CD14-positive monocyte (primary cell): ENCODE data around the gene TSSK6. TPM values are rescaled to one million over a fixed set of nuclear protein-coding genes. Genes with fewer than 3 reads are reported as not detected.

Source experiments
- DNase-seq, 3 donors: peaks; one replicate each; pipeline ENCODE4 v3.0.0-alpha.2; 2011 to 2022
- H2AFZ ChIP-seq: 2 replicates; pipeline ENCODE4 v1.6.0; 2012; ENCODE audit warnings: mild to moderate bottlenecking, low read depth, low read length, inconsistent platforms; ENCODE audit not compliant: insufficient read depth, poor library complexity, severe bottlenecking
- H3K27ac ChIP-seq, 2 donors: 1 replicate in 1 of 2; 2 replicates in 1 of 2; pipeline ENCODE4 v1.5.1; 2012 to 2013; ENCODE audit warnings: low read length in 2 of 2, control low read depth in 1 of 2, inconsistent platforms in 1 of 2, low read depth in 1 of 2, mild to moderate bottlenecking in 1 of 2
- H3K27me3 ChIP-seq, 2 donors: one replicate each; pipeline versions ENCODE4 v1.6.0 to v1.6.1; 2011 to 2013; ENCODE audit warnings: low read length in 2 of 2; ENCODE audit not compliant: control insufficient read depth in 2 of 2, insufficient read depth in 2 of 2
- H3K36me3 ChIP-seq, 2 donors: replicated peaks in 1 of 2; 1 replicate in 1 of 2; 2 replicates in 1 of 2; pipeline versions ENCODE4 v1.5.1 to v1.6.1; 2012 to 2013; ENCODE audit warnings: low read length in 2 of 2, control low read depth in 1 of 2, inconsistent platforms in 1 of 2, mild to moderate bottlenecking in 1 of 2; ENCODE audit not compliant: insufficient read depth in 2 of 2, control insufficient read depth in 1 of 2
- H3K4me1 ChIP-seq, 2 donors: 1 replicate in 1 of 2; 2 replicates in 1 of 2; pipeline versions ENCODE4 v1.5.1 to v1.6.1; 2012 to 2013; ENCODE audit warnings: low read length in 2 of 2, control low read depth in 1 of 2, inconsistent platforms in 1 of 2, mild to moderate bottlenecking in 1 of 2, moderate library complexity in 1 of 2; ENCODE audit not compliant: insufficient read depth in 2 of 2, control insufficient read depth in 1 of 2
- H3K4me2 ChIP-seq: replicated peaks from 2 replicates; pipeline ENCODE3; 2012; ENCODE audit warnings: low read length, moderate library complexity, mild to moderate bottlenecking; ENCODE audit not compliant: poor library complexity, severe bottlenecking; ENCODE audit errors: extremely low read depth
- H3K4me3 ChIP-seq, 3 experiments: fragments of 200-600 bp in 1 of 3; sonication (generic) in 1 of 3; replicated peaks in 1 of 3; 1 replicate in 2 of 3; 2 replicates in 1 of 3; pipeline ENCODE4 v1.5.1; 2011 to 2013; ENCODE audit warnings: low read length in 3 of 3, mild to moderate bottlenecking in 3 of 3, control low read depth in 2 of 3, low read depth in 2 of 3, inconsistent platforms in 1 of 3, moderate library complexity in 1 of 3
- H3K79me2 ChIP-seq: 2 replicates; pipeline ENCODE4 v1.6.0; 2012; ENCODE audit warnings: mild to moderate bottlenecking, control low read depth, inconsistent platforms, low read length, moderate library complexity; ENCODE audit not compliant: insufficient read depth
- H3K9ac ChIP-seq: 2 replicates; pipeline ENCODE4 v1.6.0; 2017; ENCODE audit warnings: low read length, mild to moderate bottlenecking; ENCODE audit not compliant: insufficient read depth, poor library complexity, severe bottlenecking
- H3K9me3 ChIP-seq, 2 donors: replicated peaks in 1 of 2; 1 replicate in 1 of 2; 2 replicates in 1 of 2; pipeline versions ENCODE4 v1.5.1 to v1.6.1; 2012 to 2013; ENCODE audit warnings: low read length in 2 of 2, control low read depth in 1 of 2; ENCODE audit not compliant: control insufficient read depth in 1 of 2, insufficient read depth in 1 of 2
- H4K20me1 ChIP-seq: 2 replicates; pipeline ENCODE4 v1.6.0; 2012; ENCODE audit warnings: mild to moderate bottlenecking, low read length, control low read depth, moderate library complexity; ENCODE audit not compliant: insufficient read depth
- H3K27ac Mint-ChIP-seq, 7 donors: one replicate each; pipeline ENCODE4 v1.8.0; 2020; ENCODE audit warnings: mild to moderate bottlenecking in 7 of 7, mixed read lengths in 7 of 7, moderate library complexity in 6 of 7, inconsistent platforms in 2 of 7
- H3K27me3 Mint-ChIP-seq, 3 donors: one replicate each; pipeline ENCODE4 v1.8.0; 2021 to 2022; ENCODE audit warnings: low read depth in 3 of 3, mild to moderate bottlenecking in 3 of 3, mixed read lengths in 3 of 3, moderate library complexity in 3 of 3, inconsistent platforms in 1 of 3
- H3K36me3 Mint-ChIP-seq, 2 donors: one replicate each; pipeline ENCODE4 v1.8.0; 2020; ENCODE audit warnings: mixed read lengths in 2 of 2, inconsistent platforms in 1 of 2, mild to moderate bottlenecking in 1 of 2
- H3K4me1 Mint-ChIP-seq: one replicate; pipeline ENCODE4 v1.8.0; 2020; ENCODE audit warnings: mild to moderate bottlenecking, mixed read lengths
- H3K4me3 Mint-ChIP-seq, 2 donors: one replicate each; pipeline ENCODE4 v1.8.0; 2020; ENCODE audit warnings: mild to moderate bottlenecking in 2 of 2, mixed read lengths in 2 of 2, moderate library complexity in 1 of 2
- H3K9me3 Mint-ChIP-seq, 7 donors: one replicate each; pipeline ENCODE4 v1.8.0; 2020 to 2022; ENCODE audit warnings: mixed read lengths in 7 of 7, mild to moderate bottlenecking in 6 of 7, moderate library complexity in 6 of 7, inconsistent platforms in 2 of 7
- WGBS: methylation state at CpG from one replicate; pipeline ENCODE4 v1.1.5; 2013; ENCODE audit warnings: missing lambda C conversion rate; ENCODE audit not compliant: insufficient coverage; 5-methylcytosine and 5-hydroxymethylcytosine counted together
- intact Hi-C, 2 donors: fragments of 100-400 bp; cut with micrococcal nuclease; formaldehyde crosslinking; loops; one replicate each; pipeline versions ENCODE4 v1.15.0 to v1.15.1; 2023
- polyA plus RNA-seq, 3 donors: library from polyadenylated mRNA; depleted of rRNA in 1 of 3; unstranded in 2 of 3; stranded (reverse) in 1 of 3; fragments of 300-500 nt in 2 of 3; fragments of >200 nt in 1 of 3; fragmentation: Illumina TruSeq in 2 of 3; gene quantifications; 1 replicate in 2 of 3; 2 replicates in 1 of 3; pipeline ENCODE4 v1.2.3, GENCODE V29; 2012 to 2021
- TF ChIP-seq, protein P1 (sequence below): fragments of 200-600 bp; IDR thresholded peaks from one replicate; pipeline ENCODE4 v1.8.0; 2022; ENCODE audit warnings: antibody characterized with exemption, mild to moderate bottlenecking

The TSSK6 gene
- polyA plus RNA-seq, 3 donors = 0.27 to 0.80 TPM; not detected in 1

DNA sequence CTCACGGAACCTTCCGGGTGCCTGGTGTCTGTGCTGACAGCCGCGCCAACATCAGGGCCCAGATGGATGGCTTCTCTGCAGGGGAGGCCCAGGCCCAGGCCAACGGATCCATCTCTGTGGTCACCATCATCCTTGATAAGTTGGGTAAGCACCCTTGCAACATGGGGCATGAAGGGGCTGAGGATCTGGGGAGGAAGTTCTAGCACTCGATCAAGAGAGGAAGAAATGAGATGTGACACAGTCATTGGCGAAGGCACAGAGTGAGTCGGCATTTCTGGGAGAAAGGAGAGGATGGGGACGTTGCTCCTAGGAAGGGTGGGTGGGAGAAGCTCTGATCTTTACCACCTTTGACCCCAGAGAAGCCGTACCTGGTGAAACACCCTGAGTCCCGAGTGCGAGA, 27.2 kb upstream of the TSSK6 start:
- Histone ChIP-seq H3K9ac (no peak overlapping the region), H3K4me2 (peak overlapping the region; percentile 12), H4K20me1 (no peaks in the 10 kb centered on the region), H3K27ac (peak overlapping the region; percentile 4 to 24), H2AFZ (peak overlapping the region; percentile 62), H3K27me3 (peaks cover 8 to 34% of the 10 kb centered on the region in 2 donors), H3K9me3 (peaks cover 16 to 23% of the 10 kb centered on the region in 2 donors), H3K36me3 (no peaks in the 10 kb centered on the region), H3K4me1 (peaks cover 33 to 40% of the 10 kb centered on the region in 2 donors), H3K4me3 (peak overlapping the region in 1 of 3 experiments; percentile 7), H3K79me2 (no peaks in the 10 kb centered on the region)
- H3K9me3 Mint-ChIP-seq = peaks cover 6 to 37% (median 19%) of the 10 kb centered on the region in 7 donors
- DNase-seq = peak; percentile 69 to 89 (median 69)
- 19% methylated on average over 8 of the region's 12 CpGs for WGBS
- peak overlapping the region; percentile 21 to 85 (median 64) for H3K27ac Mint-ChIP-seq
- TF ChIP-seq, protein P1, sequence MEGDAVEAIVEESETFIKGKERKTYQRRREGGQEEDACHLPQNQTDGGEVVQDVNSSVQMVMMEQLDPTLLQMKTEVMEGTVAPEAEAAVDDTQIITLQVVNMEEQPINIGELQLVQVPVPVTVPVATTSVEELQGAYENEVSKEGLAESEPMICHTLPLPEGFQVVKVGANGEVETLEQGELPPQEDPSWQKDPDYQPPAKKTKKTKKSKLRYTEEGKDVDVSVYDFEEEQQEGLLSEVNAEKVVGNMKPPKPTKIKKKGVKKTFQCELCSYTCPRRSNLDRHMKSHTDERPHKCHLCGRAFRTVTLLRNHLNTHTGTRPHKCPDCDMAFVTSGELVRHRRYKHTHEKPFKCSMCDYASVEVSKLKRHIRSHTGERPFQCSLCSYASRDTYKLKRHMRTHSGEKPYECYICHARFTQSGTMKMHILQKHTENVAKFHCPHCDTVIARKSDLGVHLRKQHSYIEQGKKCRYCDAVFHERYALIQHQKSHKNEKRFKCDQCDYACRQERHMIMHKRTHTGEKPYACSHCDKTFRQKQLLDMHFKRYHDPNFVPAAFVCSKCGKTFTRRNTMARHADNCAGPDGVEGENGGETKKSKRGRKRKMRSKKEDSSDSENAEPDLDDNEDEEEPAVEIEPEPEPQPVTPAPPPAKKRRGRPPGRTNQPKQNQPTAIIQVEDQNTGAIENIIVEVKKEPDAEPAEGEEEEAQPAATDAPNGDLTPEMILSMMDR = no peak
- peaks cover 30 to 45% (median 35%) of the 10 kb centered on the region in 3 donors for H3K27me3 Mint-ChIP-seq
- H3K4me3 Mint-ChIP-seq = peak overlapping the region in 1 of 2 donors; percentile 48
- H3K4me1 Mint-ChIP-seq = peaks cover 33% of the 10 kb centered on the region
- no peaks in the 10 kb centered on the region for H3K36me3 Mint-ChIP-seq
- intact Hi-C loops = no loop called here

DNA sequence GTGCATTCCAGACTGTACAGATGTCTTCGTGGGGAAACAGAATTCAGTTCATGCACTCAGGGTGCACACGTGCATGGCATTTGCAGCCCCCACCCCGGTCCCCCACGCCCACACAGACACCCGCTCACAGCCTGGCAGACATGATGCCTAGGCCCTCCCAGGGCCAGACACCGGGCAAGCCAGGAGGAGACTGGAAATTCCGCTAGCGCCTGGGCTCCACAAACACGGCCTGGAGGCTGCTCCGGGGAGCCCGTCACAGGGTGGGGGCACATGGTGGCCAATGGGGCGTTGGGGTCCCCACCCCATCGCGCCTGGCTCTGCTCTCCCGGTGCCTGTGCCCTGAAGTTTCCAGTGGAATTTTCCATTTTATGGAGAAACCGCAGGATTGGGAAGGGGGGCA, 26.3 kb upstream of the TSSK6 start:
- H3K4me1 Mint-ChIP-seq = peaks cover 37% of the 10 kb centered on the region
- no peak for DNase-seq
- Histone ChIP-seq H2AFZ (peak overlapping the region; percentile 62), H3K4me1 (peaks cover 33 to 40% of the 10 kb centered on the region in 2 donors), H3K27ac (no peak overlapping the region), H3K36me3 (no peaks in the 10 kb centered on the region), H3K79me2 (no peaks in the 10 kb centered on the region), H3K27me3 (peaks cover 8 to 42% of the 10 kb centered on the region in 2 donors), H3K9ac (no peak overlapping the region), H3K4me3 (peak overlapping the region in 1 of 3 experiments; percentile 66), H3K9me3 (peaks cover 16 to 23% of the 10 kb centered on the region in 2 donors), H3K4me2 (peak overlapping the region; percentile 71), H4K20me1 (no peaks in the 10 kb centered on the region)
- H3K36me3 Mint-ChIP-seq = peaks cover 0 to 2% of the 10 kb centered on the region in 2 donors
- TF ChIP-seq, protein P1 = no peak
- H3K27me3 Mint-ChIP-seq = peaks cover 37 to 54% (median 44%) of the 10 kb centered on the region in 3 donors
- no peak overlapping the region for H3K27ac Mint-ChIP-seq
- H3K4me3 Mint-ChIP-seq = no peak overlapping the region
- H3K9me3 Mint-ChIP-seq = peaks cover 6 to 40% (median 19%) of the 10 kb centered on the region in 7 donors
- 85% methylated on average over 14 of the region's 16 CpGs for WGBS
- intact Hi-C loops = no loop called here
